GM12878 (cell line): Measurements from ENCODE around the gene KCNQ1OT1. TPM values are rescaled to one million over a fixed set of nuclear protein-coding genes. Genes with fewer than 3 reads are reported as not detected.

Experiments
- ATAC-seq: fragments of 200-7000 bp; cut with Tn5 transposase; 3 replicates; pipeline ENCODE4 v1.9.1; 2020; ENCODE audit warnings: mild to moderate bottlenecking, moderate library complexity
- BruUV-seq: library from RNA; stranded (reverse); fragments of 400-500 nt; replicated peaks from 2 replicates; lab custom pipeline; 2021; lab: Mats Ljungman, UMichigan
- CTCF ChIA-PET: fragments of 300-600 bp; sonication (Branson Sonifier 250); formaldehyde crosslinking; extraction: SDS; loops from one replicate; lab custom pipeline; 2021; ENCODE audit warnings: inconsistent platforms; lab: Yijun Ruan, JAX
- POLR2A ChIA-PET: fragments of 350-600 bp; formaldehyde crosslinking; extraction: SDS; loops from one replicate; lab custom pipeline; 2021; ENCODE audit warnings: inconsistent platforms; lab: Charles Lee
- RAD21 ChIA-PET: fragments of 300-600 bp; sonication (Branson Sonifier 250); formaldehyde crosslinking; loops from one replicate; lab custom pipeline; 2023; ENCODE audit warnings: antibody characterized with exemption; ENCODE audit not compliant: unreplicated experiment; lab: Charles Lee
- SMC1A ChIA-PET: fragments of 300-600 bp; sonication (Branson Sonifier 250); formaldehyde crosslinking; loops from one replicate; lab custom pipeline; 2023; ENCODE audit not compliant: unreplicated experiment, uncharacterized antibody; lab: Charles Lee
- DNase-seq: peaks from one replicate; pipeline ENCODE4 v3.0.0-alpha.2; 2011; ENCODE audit warnings: low read depth, low spot score
- FAIRE-seq: peaks from 3 replicates; lab custom pipeline; 2011; peaks lifted over from hg19 to GRCh38; lab: Jason Lieb, UNC
- H2AFZ ChIP-seq: 2 replicates; pipeline ENCODE4 v1.6.0; 2011; ENCODE audit warnings: low read depth, low read length, control low read depth; ENCODE audit not compliant: control insufficient read depth
- H3K27ac ChIP-seq: 2 replicates; pipeline ENCODE4 v1.5.1; 2011; ENCODE audit warnings: control low read depth; ENCODE audit not compliant: control insufficient read depth, insufficient read depth
- H3K27me3 ChIP-seq, 2 experiments: replicated peaks in 1 of 2; 2 replicates each; pipeline versions ENCODE4 v1.6.0 to v1.6.1; 2011; ENCODE audit warnings: low read length in 1 of 2; ENCODE audit not compliant: control insufficient read depth in 2 of 2, insufficient read depth in 2 of 2
- H3K36me3 ChIP-seq, 2 experiments: 2 replicates each; pipeline ENCODE4 v1.5.1; 2011; ENCODE audit warnings: low read length in 1 of 2; ENCODE audit not compliant: control insufficient read depth in 2 of 2, insufficient read depth in 2 of 2
- H3K4me1 ChIP-seq: 2 replicates; pipeline ENCODE4 v1.6.1; 2011; ENCODE audit warnings: mild to moderate bottlenecking, low read length, moderate library complexity, mixed read lengths; ENCODE audit not compliant: control insufficient read depth, insufficient read depth
- H3K4me2 ChIP-seq: 2 replicates; pipeline ENCODE4 v1.6.0; 2011; ENCODE audit warnings: control low read depth; ENCODE audit not compliant: control insufficient read depth, insufficient read depth
- H3K4me3 ChIP-seq: fragments of 200-600 bp; sonication (generic); 2 replicates; pipeline ENCODE4 v1.5.1; 2016
- H3K79me2 ChIP-seq: 2 replicates; pipeline ENCODE4 v1.6.0; 2011; ENCODE audit warnings: low read length; ENCODE audit not compliant: control insufficient read depth, insufficient read depth
- H3K9ac ChIP-seq: 2 replicates; pipeline ENCODE4 v1.8.0; 2011; ENCODE audit warnings: low read length, control low read depth, mixed read lengths; ENCODE audit not compliant: control insufficient read depth, insufficient read depth
- H3K9me3 ChIP-seq: replicated peaks from 3 replicates; pipeline ENCODE4 v1.5.1; 2011; ENCODE audit warnings: mild to moderate bottlenecking, low read length; ENCODE audit not compliant: control insufficient read depth, insufficient read depth
- H4K20me1 ChIP-seq: 2 replicates; pipeline ENCODE4 v1.6.0; 2011; ENCODE audit not compliant: control insufficient read depth, insufficient read depth
- NFXL1 ChIP-seq: fragments of 450-650 bp; IDR thresholded peaks from 2 replicates; pipeline ENCODE4 v1.6.1; 2017; ENCODE audit warnings: antibody characterized with exemption, mild to moderate bottlenecking, borderline replicate concordance
- NRF1 ChIP-seq: conservative IDR thresholded peaks from 2 replicates; pipeline ENCODE4 v1.6.1; 2011; ENCODE audit warnings: mild to moderate bottlenecking, low read depth, low read length, improper control_type of control experiment
- RCOR1 ChIP-seq: conservative IDR thresholded peaks from 2 replicates; pipeline ENCODE4 v1.6.1; 2012; ENCODE audit warnings: low read depth, low read length, improper control_type of control experiment
- SUZ12 ChIP-seq: fragments of 200-600 bp; sonication (generic); IDR thresholded peaks from one replicate; pipeline ENCODE4 v1.6.1; 2018; ENCODE audit warnings: antibody characterized with exemption, mild to moderate bottlenecking; ENCODE audit not compliant: unreplicated experiment
- USF2 ChIP-seq: IDR thresholded peaks from 2 replicates; pipeline ENCODE4 v1.6.1; 2011; ENCODE audit warnings: low read depth, low read length, improper control_type of control experiment, borderline replicate concordance
- WGBS: methylation state at CpG from one replicate; pipeline ENCODE4 v1.1.6; 2016; ENCODE audit warnings: low lambda C conversion rate; ENCODE audit not compliant: insufficient replicate concordance, insufficient coverage; ENCODE audit errors: missing lambda C conversion rate; 5-methylcytosine and 5-hydroxymethylcytosine counted together
- in situ Hi-C: fragments of 300-500 bp; cut with MboI; formaldehyde crosslinking; loops from 9 replicates; pipeline ENCODE4 v1.14.3; 2018; ENCODE audit warnings: mixed read lengths
- intact Hi-C: fragments of 100-400 bp; cut with micrococcal nuclease; formaldehyde crosslinking; loops from one replicate; pipeline ENCODE4 v1.14.2; 2022; ENCODE audit not compliant: unreplicated experiment
- polyA plus RNA-seq, 11 experiments: library from polyadenylated mRNA; depleted of rRNA in 4 of 11; unstranded in 6 of 11; stranded (reverse) in 5 of 11; fragments of >200 nt; fragmentation: Nextera tagmentation in 4 of 11; fragmentation: Illumina TruSeq in 1 of 11; extraction: Ambion mirVana in 4 of 11; extraction: Trizol in 1 of 11; gene quantifications; 1 replicate in 1 of 11; 2 replicates in 10 of 11; pipeline versions ENCODE4 v1.2.1 to v1.2.3, GENCODE V29; 2011 to 2016; ENCODE audit warnings: inconsistent platforms in 2 of 11, missing spikeins in 2 of 11, low read depth in 1 of 11
- total RNA-seq, 4 experiments: library from RNA; depleted of rRNA in 3 of 4; stranded (reverse); fragments of >200 nt in 3 of 4; fragmentation: Illumina TruSeq in 1 of 4; extraction: Trizol in 1 of 4; gene quantifications; 2 replicates each; pipeline versions ENCODE4 v1.2.1 to v1.2.3, GENCODE V29; 2013 to 2021
- TF ChIP-seq, protein P1 (sequence below): fragments of 450-650 bp; IDR thresholded peaks from 2 replicates; pipeline ENCODE4 v1.6.1; 2016; ENCODE audit warnings: mild to moderate bottlenecking, moderate library complexity, borderline replicate concordance
- TF ChIP-seq, protein P2 (sequence below): fragments of 450-650 bp; conservative IDR thresholded peaks from 2 replicates; pipeline ENCODE4 v1.6.1; 2017; ENCODE audit warnings: mild to moderate bottlenecking, moderate library complexity
- TF ChIP-seq, protein P3 (sequence below), 3 experiments: IDR thresholded peaks in 2 of 3; conservative IDR thresholded peaks in 1 of 3; 2 replicates each; pipeline ENCODE4 v1.5.1; 2011; ENCODE audit warnings: low read depth in 3 of 3, low read length in 3 of 3, mild to moderate bottlenecking in 3 of 3, control low read depth in 2 of 3, moderate library complexity in 2 of 3, inconsistent platforms in 1 of 3, mixed read lengths in 1 of 3; ENCODE audit not compliant: control insufficient read depth in 2 of 3, insufficient read depth in 1 of 3; ENCODE audit errors: extremely low read depth in 1 of 3

The KCNQ1OT1 gene
- total and polyA plus RNA-seq, 10 of the 15 experiments (the other 5 are each of a cell fraction or from before 2014, with no cell fraction given): 0.02 to 1.6 (median 0.41) TPM

DNA sequence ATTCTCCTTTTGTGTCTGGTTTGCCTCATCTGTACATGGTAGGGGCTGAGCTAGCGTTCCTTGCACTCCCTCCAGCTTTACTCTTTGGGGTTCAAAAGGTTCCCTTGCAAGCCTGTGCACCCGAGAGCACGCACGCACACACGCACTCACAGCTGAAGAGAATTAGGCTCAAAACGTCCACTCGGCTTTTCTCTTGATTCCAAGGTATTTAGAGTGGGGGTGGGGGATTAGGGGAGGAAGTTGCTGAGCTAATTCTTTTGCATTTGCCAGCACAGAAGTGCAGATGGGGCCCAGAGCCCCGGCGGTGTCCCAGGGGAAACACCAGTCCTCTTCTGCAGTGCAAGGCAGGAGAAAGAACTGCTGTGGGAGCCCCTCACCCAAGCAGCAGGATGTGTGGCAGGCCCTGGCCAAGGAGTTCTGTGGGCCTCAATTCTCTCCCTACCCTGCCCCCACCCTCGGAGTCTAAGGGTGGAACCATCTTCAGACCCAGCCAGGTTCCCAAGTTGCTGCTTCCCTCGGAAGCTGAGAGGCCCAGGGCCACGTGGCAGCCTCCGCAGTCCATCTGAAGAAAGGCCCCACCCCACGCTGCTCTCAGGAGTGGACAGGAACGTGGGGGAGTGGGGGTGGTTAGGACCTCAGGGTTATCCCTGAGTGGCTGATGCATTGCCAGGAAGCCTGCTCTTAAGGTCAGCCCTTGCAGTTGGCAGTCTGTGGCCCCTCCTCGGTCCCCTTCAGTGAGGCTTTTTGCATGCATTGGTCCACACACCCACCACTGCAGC is 3.8 kb upstream of the KCNQ1OT1 start:
- in situ Hi-C loops: no loop called here
- no TSS peak for BruUV-seq
- ChIA-PET SMC1A (no interaction called here), POLR2A (no interaction called here), RAD21 (no interaction called here), CTCF (no interaction called here)
- Histone ChIP-seq H3K27me3 (no peaks in the 10 kb centered on the region), H3K9ac (no peak overlapping the region), H4K20me1 (no peaks in the 10 kb centered on the region), H3K4me3 (no peak overlapping the region), H3K4me1 (no peaks in the 10 kb centered on the region; the same call in 1 of the 2 replicates), H2AFZ (no peak overlapping the region), H3K79me2 (peaks cover 12% of the 10 kb centered on the region), H3K4me2 (peak overlapping the region; percentile 17; the same call in 1 of the 2 replicates), H3K9me3 (no peaks in the 10 kb centered on the region; the same call in 2 of the 3 replicates), H3K27ac (no peak overlapping the region), H3K36me3 (no peaks in the 10 kb centered on the region)
- intact Hi-C loops: no loop called here
- no peak for DNase-seq
- no peak for FAIRE-seq
- ATAC-seq: no peak
- WGBS: 41% methylated on average over 16 of the region's 16 CpGs
- TF ChIP-seq SUZ12 (no peak), USF2 (no peak), NRF1 (no peak), RCOR1 (no peak), NFXL1 (no peak)
- TF ChIP-seq, protein P1, sequence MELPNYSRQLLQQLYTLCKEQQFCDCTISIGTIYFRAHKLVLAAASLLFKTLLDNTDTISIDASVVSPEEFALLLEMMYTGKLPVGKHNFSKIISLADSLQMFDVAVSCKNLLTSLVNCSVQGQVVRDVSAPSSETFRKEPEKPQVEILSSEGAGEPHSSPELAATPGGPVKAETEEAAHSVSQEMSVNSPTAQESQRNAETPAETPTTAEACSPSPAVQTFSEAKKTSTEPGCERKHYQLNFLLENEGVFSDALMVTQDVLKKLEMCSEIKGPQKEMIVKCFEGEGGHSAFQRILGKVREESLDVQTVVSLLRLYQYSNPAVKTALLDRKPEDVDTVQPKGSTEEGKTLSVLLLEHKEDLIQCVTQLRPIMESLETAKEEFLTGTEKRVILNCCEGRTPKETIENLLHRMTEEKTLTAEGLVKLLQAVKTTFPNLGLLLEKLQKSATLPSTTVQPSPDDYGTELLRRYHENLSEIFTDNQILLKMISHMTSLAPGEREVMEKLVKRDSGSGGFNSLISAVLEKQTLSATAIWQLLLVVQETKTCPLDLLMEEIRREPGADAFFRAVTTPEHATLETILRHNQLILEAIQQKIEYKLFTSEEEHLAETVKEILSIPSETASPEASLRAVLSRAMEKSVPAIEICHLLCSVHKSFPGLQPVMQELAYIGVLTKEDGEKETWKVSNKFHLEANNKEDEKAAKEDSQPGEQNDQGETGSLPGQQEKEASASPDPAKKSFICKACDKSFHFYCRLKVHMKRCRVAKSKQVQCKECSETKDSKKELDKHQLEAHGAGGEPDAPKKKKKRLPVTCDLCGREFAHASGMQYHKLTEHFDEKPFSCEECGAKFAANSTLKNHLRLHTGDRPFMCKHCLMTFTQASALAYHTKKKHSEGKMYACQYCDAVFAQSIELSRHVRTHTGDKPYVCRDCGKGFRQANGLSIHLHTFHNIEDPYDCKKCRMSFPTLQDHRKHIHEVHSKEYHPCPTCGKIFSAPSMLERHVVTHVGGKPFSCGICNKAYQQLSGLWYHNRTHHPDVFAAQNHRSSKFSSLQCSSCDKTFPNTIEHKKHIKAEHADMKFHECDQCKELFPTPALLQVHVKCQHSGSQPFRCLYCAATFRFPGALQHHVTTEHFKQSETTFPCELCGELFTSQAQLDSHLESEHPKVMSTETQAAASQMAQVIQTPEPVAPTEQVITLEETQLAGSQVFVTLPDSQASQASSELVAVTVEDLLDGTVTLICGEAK: no peak
- TF ChIP-seq, protein P2, sequence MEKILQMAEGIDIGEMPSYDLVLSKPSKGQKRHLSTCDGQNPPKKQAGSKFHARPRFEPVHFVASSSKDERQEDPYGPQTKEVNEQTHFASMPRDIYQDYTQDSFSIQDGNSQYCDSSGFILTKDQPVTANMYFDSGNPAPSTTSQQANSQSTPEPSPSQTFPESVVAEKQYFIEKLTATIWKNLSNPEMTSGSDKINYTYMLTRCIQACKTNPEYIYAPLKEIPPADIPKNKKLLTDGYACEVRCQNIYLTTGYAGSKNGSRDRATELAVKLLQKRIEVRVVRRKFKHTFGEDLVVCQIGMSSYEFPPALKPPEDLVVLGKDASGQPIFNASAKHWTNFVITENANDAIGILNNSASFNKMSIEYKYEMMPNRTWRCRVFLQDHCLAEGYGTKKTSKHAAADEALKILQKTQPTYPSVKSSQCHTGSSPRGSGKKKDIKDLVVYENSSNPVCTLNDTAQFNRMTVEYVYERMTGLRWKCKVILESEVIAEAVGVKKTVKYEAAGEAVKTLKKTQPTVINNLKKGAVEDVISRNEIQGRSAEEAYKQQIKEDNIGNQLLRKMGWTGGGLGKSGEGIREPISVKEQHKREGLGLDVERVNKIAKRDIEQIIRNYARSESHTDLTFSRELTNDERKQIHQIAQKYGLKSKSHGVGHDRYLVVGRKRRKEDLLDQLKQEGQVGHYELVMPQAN: no peak
- TF ChIP-seq, protein P3, sequence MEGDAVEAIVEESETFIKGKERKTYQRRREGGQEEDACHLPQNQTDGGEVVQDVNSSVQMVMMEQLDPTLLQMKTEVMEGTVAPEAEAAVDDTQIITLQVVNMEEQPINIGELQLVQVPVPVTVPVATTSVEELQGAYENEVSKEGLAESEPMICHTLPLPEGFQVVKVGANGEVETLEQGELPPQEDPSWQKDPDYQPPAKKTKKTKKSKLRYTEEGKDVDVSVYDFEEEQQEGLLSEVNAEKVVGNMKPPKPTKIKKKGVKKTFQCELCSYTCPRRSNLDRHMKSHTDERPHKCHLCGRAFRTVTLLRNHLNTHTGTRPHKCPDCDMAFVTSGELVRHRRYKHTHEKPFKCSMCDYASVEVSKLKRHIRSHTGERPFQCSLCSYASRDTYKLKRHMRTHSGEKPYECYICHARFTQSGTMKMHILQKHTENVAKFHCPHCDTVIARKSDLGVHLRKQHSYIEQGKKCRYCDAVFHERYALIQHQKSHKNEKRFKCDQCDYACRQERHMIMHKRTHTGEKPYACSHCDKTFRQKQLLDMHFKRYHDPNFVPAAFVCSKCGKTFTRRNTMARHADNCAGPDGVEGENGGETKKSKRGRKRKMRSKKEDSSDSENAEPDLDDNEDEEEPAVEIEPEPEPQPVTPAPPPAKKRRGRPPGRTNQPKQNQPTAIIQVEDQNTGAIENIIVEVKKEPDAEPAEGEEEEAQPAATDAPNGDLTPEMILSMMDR (IDR thresholded peaks at IDR 0.05 in 2 of 3, conservative IDR thresholded peaks at IDR 0.05 in 1 of 3; ENCODE audit: control insufficient read depth in 2 of 3, extremely low read depth in 1 of 3, insufficient read depth in 1 of 3, low read depth in 3 of 3, low read length in 3 of 3): no peak
